ENCODE measurements around the gene AGTPBP1. TPM values are rescaled to one million over a fixed set of nuclear protein-coding genes. Genes with fewer than 3 reads are reported as not detected.

The AGTPBP1 gene
- total RNA-seq, 2 donors from 2014 or later: 13.0 to 18.8 TPM

- no peak for ATAC-seq
- WGBS, 2 donors: 92 to 100% methylated on average over 1 of the region's 1 CpG
Measured at GRCh38 chr9:85703398-85703797, 38.4 kb downstream of the AGTPBP1 start.

GRCh38 chr9:85702726-85703289 lies 38.9 kb downstream of the AGTPBP1 start:
- H3K4me1 ChIP-seq: no peaks in the 10 kb centered on the region
- no peak overlapping the region for H3K4me3 ChIP-seq
- H3K27me3 ChIP-seq: no peaks in the 10 kb centered on the region
- H3K9me3 ChIP-seq: no peaks in the 10 kb centered on the region
- no peak overlapping the region for H3K27ac ChIP-seq
- no peak for ATAC-seq
- no peaks in the 10 kb centered on the region for H3K36me3 ChIP-seq (replicated peaks in 1 of 2; ENCODE audit: insufficient read depth in 1 of 2, low read depth in 2 of 2)
- TF ChIP-seq POLR2A (IDR thresholded peaks at IDR 0.05): no peak
- TF ChIP-seq, protein P1, sequence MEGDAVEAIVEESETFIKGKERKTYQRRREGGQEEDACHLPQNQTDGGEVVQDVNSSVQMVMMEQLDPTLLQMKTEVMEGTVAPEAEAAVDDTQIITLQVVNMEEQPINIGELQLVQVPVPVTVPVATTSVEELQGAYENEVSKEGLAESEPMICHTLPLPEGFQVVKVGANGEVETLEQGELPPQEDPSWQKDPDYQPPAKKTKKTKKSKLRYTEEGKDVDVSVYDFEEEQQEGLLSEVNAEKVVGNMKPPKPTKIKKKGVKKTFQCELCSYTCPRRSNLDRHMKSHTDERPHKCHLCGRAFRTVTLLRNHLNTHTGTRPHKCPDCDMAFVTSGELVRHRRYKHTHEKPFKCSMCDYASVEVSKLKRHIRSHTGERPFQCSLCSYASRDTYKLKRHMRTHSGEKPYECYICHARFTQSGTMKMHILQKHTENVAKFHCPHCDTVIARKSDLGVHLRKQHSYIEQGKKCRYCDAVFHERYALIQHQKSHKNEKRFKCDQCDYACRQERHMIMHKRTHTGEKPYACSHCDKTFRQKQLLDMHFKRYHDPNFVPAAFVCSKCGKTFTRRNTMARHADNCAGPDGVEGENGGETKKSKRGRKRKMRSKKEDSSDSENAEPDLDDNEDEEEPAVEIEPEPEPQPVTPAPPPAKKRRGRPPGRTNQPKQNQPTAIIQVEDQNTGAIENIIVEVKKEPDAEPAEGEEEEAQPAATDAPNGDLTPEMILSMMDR (IDR thresholded peaks at IDR 0.05): no peak
- peak in 1 of 4 donors; percentile 12 for DNase-seq
- intact Hi-C loops (cut with DNase I): loop anchor here (10.0 kb wide), 1 partner anchor 72 kb away; no protein-coding TSS in a partner anchor

More at GRCh38 chr9:85703398-85703797, 38.4 kb downstream of the AGTPBP1 start:
- no peak for TF ChIP-seq POLR2A (IDR thresholded peaks at IDR 0.05)
- TF ChIP-seq, protein P1 (IDR thresholded peaks at IDR 0.05): no peak
- intact Hi-C loops (cut with DNase I): loop anchor here (10.0 kb wide), 1 partner anchor 71 kb away; no protein-coding TSS in a partner anchor
- DNase-seq: no peak
- Histone ChIP-seq H3K4me1 (no peaks in the 10 kb centered on the region), H3K36me3 (replicated peaks in 1 of 2; ENCODE audit: insufficient read depth in 1 of 2, low read depth in 2 of 2) (no peaks in the 10 kb centered on the region), H3K9me3 (no peaks in the 10 kb centered on the region), H3K27me3 (no peaks in the 10 kb centered on the region), H3K27ac (no peak overlapping the region), H3K4me3 (no peak overlapping the region)

DNA sequence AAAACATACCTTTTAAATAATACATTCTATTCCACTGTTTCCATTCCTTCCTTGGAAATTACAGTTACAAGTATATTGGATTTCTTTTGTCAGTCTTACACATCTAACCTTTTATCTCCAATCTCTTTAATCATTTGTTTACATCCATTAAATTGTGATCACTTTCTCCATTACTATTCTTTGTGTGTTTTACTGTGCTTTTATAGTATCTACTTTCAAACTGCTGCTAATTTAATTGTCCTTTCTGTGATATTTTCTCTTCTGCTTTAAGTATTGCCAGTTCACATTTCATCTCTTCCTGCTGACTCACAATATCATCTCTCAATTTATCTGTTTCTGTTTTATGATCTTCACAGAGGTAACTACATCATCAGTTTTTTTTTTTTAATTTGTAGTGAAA lies 39.6 kb downstream of the AGTPBP1 start:
- Histone ChIP-seq H3K36me3 (replicated peaks in 1 of 2; ENCODE audit: insufficient read depth in 1 of 2, low read depth in 2 of 2) (no peaks in the 10 kb centered on the region), H3K27me3 (no peaks in the 10 kb centered on the region), H3K4me3 (no peak overlapping the region), H3K4me1 (no peaks in the 10 kb centered on the region), H3K27ac (no peak overlapping the region), H3K9me3 (no peaks in the 10 kb centered on the region)
- TF ChIP-seq, protein P1 (IDR thresholded peaks at IDR 0.05): no peak
- TF ChIP-seq POLR2A (IDR thresholded peaks at IDR 0.05): no peak
- ATAC-seq (no peak), DNase-seq (no peak)
- intact Hi-C loops (cut with DNase I): loop anchor here (10.0 kb wide), 1 partner anchor 73 kb away; no protein-coding TSS in a partner anchor

DNA sequence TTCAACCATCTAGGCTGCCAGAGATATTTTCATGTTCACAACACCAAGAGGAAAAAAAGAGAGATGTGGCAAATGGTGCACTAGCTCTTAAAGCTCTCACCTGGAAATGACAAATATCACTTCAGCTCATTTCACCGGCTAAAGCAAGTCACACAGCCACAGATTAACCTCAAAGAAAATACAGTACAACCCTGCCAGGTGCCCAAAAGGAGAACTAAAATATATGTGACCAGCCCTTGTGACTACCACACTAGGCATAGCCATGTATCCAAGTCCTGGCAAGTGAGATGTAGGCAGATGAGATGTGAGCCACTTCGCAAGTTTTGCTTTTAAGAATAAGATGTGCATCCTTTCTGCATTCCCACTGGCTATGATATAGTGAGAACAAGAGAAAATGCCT lies 41.4 kb downstream of the AGTPBP1 start:
- ATAC-seq (no peak), DNase-seq (no peak)
- TF ChIP-seq, protein P1 (IDR thresholded peaks at IDR 0.05): no peak
- TF ChIP-seq POLR2A (IDR thresholded peaks at IDR 0.05): no peak
- intact Hi-C loops (cut with DNase I): loop anchor here (10.0 kb wide), 1 partner anchor 74 kb away; no protein-coding TSS in a partner anchor
- H3K27ac ChIP-seq: no peak overlapping the region
- H3K4me1 ChIP-seq: no peaks in the 10 kb centered on the region
- H3K9me3 ChIP-seq: no peaks in the 10 kb centered on the region
- no peaks in the 10 kb centered on the region for H3K36me3 ChIP-seq (replicated peaks in 1 of 2; ENCODE audit: insufficient read depth in 1 of 2, low read depth in 2 of 2)
- H3K27me3 ChIP-seq: no peaks in the 10 kb centered on the region
- no peak overlapping the region for H3K4me3 ChIP-seq
- 74 to 88% methylated on average over 2 of the region's 2 CpGs for WGBS, 2 donors

DNA sequence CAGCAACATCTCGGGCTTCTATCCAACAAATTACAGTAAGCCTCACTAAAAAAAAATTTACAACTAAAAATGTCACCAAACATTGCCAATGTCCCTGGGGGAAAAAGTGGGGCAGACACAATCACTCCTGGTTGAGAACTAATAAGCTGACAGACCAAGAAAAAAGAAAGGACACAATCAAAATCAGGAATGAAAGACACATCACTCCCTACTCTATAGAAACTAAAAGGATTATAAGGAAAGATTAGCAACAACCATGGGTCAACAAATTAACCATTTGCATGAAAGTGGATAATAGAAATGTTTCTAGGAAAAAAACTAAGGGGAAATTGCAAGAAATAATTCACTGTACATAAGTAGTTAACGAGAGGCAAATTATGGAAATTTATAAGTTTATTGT lies 53.4 kb downstream of the AGTPBP1 start:
- DNase-seq: no peak
- no peak for TF ChIP-seq POLR2A (IDR thresholded peaks at IDR 0.05)
- TF ChIP-seq, protein P1 (IDR thresholded peaks at IDR 0.05): no peak
- Histone ChIP-seq H3K36me3 (replicated peaks in 1 of 2; ENCODE audit: insufficient read depth in 1 of 2, low read depth in 2 of 2) (no peaks in the 10 kb centered on the region), H3K27ac (no peak overlapping the region), H3K9me3 (no peaks in the 10 kb centered on the region), H3K27me3 (no peaks in the 10 kb centered on the region), H3K4me1 (no peaks in the 10 kb centered on the region), H3K4me3 (no peak overlapping the region)
- ATAC-seq: no peak
- intact Hi-C loops (cut with DNase I): no loop called here
- 80 to 89% methylated on average over 2 of the region's 2 CpGs for WGBS, 2 donors
